Renal cortex interstitium (tissue), 15 donors: ENCODE results near the gene CDA. TPM values are rescaled to one million over a fixed set of nuclear protein-coding genes. Genes with fewer than 3 reads are reported as not detected.

Experiments
- DNase-seq, 11 donors: peaks; one replicate each; pipeline ENCODE4 v3.0.0-alpha.2; 2013; ENCODE audit warnings: low read depth in 9 of 11, low spot score in 4 of 11; ENCODE audit errors: extremely low read depth in 1 of 11
- long read RNA-seq, 16 experiments: transcript quantifications; one replicate each; lab custom pipeline, GENCODE V29; 2026
- polyA plus RNA-seq, 3 donors: library from polyadenylated mRNA; unstranded; fragments of 120-200 nt; gene quantifications; one replicate each; pipeline ENCODE4 v1.2.1, GENCODE V29; 2013; ENCODE audit not compliant: insufficient read length in 3 of 3

The CDA gene
- polyA plus RNA-seq = 1 to 10 TPM; 4.5 to 6.1 (median 5.7) TPM
- long read RNA-seq, donor 1, transcript CDA-201 (4 exons, 963 nt) = major isoform, 5 of 6 reads
- long read RNA-seq, donor 1, partial matches to known transcripts = 0 of 6 reads
- long read RNA-seq, donor 1, other reads (novel, unspliced or antisense) = 0 of 6 reads
- long read RNA-seq, donor 2, partial matches to known transcripts = 0 of 4 reads
- long read RNA-seq, donor 2, other reads (novel, unspliced or antisense) = 0 of 4 reads
- long read RNA-seq, donor 3, transcript CDA-201 (4 exons, 963 nt) = major isoform, 7 of 9 reads
- long read RNA-seq, donor 3, partial matches to known transcripts = 0 of 9 reads
- long read RNA-seq, donor 3, other reads (novel, unspliced or antisense) = 0 of 9 reads
- long read RNA-seq, donor 4, partial matches to known transcripts = 0 of 3 reads
- long read RNA-seq, donor 4, other reads (novel, unspliced or antisense) = 0 of 3 reads
- long read RNA-seq, donor 5 = 0 reads
- long read RNA-seq, donor 6, partial matches to known transcripts = 0 of 3 reads
- long read RNA-seq, donor 6, other reads (novel, unspliced or antisense) = 0 of 3 reads
- long read RNA-seq, donor 7, transcript CDA-201 (4 exons, 963 nt) = major isoform, 7 of 8 reads
- long read RNA-seq, donor 7, partial matches to known transcripts = 0 of 8 reads
- long read RNA-seq, donor 7, other reads (novel, unspliced or antisense) = 0 of 8 reads
- long read RNA-seq, donor 8, transcript CDA-201 (4 exons, 963 nt) = major isoform, 5 of 325 reads
- long read RNA-seq, donor 8, partial matches to known transcripts = 313 of 325 reads
- long read RNA-seq, donor 8, other reads (novel, unspliced or antisense) = 7 of 325 reads
- long read RNA-seq, donor 9, partial matches to known transcripts = 0 of 5 reads
- long read RNA-seq, donor 9, other reads (novel, unspliced or antisense) = 0 of 5 reads
- long read RNA-seq, donor 10, transcript CDA-201 (4 exons, 963 nt) = major isoform, 7 of 7 reads
- long read RNA-seq, donor 10, partial matches to known transcripts = 0 of 7 reads
- long read RNA-seq, donor 10, other reads (novel, unspliced or antisense) = 0 of 7 reads
- long read RNA-seq, donor 11, partial matches to known transcripts = 0 of 1 reads
- long read RNA-seq, donor 11, other reads (novel, unspliced or antisense) = 0 of 1 reads
- long read RNA-seq, donor 12 = 0 reads
- long read RNA-seq, donor 13, transcript CDA-201 (4 exons, 963 nt) = major isoform, 6 of 7 reads
- long read RNA-seq, donor 13, partial matches to known transcripts = 0 of 7 reads
- long read RNA-seq, donor 13, other reads (novel, unspliced or antisense) = 0 of 7 reads
- long read RNA-seq, donor 14, partial matches to known transcripts = 0 of 1 reads
- long read RNA-seq, donor 14, other reads (novel, unspliced or antisense) = 0 of 1 reads
- long read RNA-seq, donor 15 = 0 reads
- long read RNA-seq, donor 16, transcript CDA-201 (4 exons, 963 nt) = major isoform, 9 of 547 reads
- long read RNA-seq, donor 16, partial matches to known transcripts = 506 of 547 reads
- long read RNA-seq, donor 16, other reads (novel, unspliced or antisense) = 30 of 547 reads

DNA sequence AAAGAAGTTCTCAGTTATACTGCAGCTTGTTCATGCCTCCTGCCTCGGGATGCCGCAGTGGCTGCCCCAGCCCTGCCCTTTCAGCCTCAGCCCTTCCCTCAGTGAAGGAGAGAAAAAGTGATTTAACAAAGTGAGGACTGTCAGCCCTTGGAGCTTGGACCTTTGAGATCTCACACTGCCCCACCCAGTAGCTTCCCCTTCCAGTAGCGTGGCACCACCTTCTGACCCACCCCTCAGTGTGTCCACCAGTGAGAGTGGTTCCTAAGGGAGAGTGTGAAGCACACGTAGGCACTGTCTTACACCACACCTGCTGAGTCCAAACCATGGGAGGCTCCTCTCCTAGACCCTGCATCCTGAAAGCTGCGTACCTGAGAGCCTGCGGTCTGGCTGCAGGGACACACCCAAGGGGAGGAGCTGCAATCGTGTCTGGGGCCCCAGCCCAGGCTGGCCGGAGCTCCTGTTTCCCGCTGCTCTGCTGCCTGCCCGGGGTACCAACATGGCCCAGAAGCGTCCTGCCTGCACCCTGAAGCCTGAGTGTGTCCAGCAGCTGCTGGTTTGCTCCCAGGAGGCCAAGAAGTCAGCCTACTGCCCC lies at the start of gene CDA:
Gene CDA (plus strand): TSS at position 464 of the 592 bp plus-strand sequence. CDS start 33 bp downstream, at position 497.
- DNase-seq = peak in 1 of 11 donors; percentile 23

DNA sequence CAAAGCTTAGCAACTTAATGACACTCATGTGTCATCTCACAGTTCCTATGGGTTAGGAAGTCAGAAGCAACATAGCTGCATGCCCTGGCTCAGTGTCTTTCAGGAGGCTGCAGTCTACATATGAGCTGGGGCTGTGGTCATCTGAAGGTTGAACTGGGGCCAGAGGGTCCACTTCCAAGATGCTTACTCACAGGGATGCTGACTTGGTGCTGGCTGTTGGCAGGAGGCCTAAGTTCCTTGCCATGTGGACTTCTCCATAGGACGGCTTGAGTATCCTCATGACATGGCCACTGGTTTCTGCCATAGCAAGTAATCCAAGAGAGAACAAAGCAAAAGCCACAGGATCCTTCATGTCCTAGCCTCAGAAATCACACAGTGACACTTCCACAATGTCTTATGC lies 48.6 kb upstream of the CDA start:
- no peak for DNase-seq

DNA sequence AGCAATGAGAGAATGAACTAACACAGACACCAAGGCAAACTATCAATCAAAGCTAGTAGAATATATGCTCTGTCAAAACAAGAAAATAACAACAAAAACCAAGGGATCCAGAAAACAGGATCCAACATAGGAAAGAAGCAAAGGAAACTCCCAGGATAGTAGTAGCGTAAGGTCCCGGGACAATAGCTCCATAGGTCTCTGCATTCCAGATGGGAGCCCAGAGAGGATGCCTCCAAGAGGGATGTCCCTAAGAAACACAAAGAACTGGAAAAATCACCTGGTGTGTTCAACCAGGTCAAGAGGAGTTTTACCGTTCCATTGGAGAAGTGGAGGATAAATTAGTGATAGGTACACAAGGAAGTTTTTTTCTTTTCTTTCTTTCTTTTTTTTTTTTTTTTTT lies 42.3 kb upstream of the CDA start:
- DNase-seq = no peak

DNA sequence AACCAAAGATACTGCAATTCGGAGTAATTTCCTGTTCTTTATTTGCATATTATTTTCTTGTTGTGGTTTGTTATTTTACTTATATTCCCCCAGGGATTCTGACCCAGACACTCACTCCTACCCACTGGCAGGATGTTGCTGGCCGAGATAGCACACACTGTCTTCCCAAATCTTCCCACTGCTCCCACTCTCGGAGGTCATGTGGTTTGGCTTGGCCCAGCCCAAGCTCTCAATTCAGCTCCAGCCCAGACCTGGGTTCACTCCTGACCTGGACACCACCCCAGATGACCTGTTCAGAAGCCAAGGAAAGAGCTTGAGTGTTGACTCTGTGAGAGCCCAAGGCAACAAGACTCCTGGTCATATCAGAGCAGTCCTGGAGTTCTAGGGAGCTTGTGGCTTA lies 37.7 kb upstream of the CDA start:
- no peak for DNase-seq

DNA sequence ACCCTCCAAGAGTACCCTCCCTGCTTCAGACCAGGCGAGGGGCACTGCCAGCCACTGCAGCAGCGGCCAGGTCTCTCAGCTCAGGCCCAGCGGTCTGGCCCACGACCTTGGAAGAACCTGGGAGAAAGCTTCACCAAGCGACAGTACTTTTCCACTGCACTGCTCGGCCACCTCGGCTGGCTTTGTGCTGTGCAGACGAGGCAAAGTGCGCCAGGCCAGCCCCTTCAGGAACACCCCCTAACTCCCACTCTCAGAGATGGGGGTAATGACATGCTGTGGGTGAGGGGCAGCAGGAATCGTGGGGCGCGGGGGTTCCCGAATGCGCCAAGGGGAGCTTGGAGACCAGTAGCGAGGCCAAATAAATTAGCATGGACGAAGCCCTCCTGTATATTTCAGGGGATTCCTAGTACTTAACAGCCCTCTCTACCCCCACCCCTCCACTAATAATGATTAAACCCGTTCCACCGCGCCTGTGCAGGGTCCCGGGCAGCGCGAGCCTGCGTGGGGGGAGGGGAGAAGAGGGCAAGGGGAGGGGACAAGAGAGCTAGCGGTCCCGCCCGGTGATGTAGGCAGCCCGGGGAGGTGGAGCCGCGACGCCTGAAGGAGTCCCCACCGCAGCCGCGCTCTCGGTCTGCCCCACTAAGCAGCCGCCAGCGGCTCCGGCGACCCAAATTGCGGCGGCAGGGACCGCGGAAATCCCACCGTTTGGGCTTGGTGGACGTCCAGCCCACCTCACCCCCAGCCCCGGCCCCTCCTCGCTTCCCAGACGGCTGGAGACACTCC lies 36.8 kb upstream of the CDA start, which contains the start of gene FAM43B:
Gene FAM43B (plus strand): TSS at position 629 of the 783 bp plus-strand sequence. CDS start 401 bp downstream, outside the sequence.
- peak in 10 of 11 donors; percentile 66 to 88 (median 82) for DNase-seq

DNA sequence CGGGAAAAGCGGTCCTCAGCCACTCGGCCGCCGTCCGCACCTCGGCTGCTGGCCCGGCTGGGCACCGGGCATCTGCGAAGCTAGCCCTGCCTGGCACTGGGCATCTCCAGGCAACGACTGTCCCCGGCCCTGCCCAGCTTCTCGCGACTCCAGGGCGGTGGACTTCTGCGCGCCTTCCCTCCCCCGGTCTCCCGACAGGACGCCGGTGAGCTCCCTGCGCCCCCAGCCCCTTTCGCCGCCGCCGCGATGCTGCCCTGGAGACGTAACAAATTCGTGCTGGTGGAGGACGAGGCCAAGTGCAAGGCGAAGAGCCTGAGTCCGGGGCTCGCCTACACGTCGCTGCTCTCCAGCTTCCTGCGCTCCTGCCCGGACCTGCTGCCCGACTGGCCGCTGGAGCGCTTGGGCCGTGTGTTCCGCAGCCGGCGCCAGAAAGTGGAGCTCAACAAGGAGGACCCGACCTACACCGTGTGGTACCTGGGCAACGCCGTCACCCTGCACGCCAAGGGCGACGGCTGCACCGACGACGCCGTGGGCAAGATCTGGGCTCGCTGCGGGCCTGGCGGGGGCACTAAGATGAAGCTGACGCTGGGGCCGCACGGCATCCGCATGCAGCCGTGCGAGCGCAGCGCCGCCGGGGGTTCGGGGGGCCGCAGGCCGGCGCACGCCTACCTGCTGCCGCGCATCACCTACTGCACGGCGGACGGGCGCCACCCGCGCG lies 36.0 kb upstream of the CDA start:
- no peak for DNase-seq

DNA sequence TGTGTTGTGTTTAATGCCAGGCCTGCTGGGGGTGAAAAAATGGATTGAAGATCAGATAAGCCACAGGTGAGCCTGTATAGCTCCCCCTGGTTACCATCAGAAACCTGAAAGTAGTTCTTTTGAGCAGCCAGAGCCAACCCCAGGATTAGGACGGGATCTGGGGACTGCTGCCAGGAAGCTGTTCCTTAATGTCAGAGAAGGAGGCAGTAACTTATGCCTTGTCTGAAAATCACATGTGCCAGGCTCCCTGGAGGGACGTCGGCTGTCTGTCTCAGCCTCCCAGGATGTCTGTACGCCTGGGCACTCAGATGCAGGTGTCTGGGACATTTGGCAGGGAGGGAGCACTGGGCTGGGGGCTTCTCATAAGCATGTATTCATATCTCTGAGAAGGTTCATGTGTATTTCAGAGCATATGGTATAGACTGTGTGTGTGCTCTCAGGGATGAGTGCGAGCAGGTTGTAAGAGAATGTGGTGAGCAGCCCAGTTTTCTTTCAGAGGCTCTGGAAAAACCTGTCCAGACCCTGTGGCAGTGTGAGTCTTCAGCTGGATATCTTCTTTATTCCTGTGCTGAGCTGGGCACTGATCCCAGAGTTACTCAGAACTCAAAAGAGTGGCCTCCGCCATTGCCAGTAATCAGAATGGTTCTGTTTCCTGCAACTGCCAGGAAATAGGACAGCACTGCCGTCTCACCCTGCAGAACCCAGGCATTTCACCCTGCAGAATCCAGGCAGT lies 33.7 kb upstream of the CDA start:
- DNase-seq = no peak

DNA sequence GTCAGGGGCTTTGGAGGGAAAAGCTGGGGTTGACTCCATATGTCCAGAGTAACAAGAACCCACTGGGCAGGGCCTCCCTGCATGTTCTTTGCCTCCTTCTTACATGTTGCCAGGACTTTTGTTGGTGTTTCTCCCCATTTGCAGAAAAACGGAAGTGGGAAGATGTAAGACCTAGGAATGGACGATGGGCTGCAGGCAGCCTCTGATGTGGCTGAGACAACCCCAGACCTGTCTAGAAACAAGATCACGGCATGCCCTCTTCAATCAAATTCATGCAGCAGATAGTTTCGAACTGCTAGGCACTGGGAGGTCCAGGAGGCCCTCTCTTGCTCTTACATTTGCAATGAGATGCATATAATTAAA lies 33.2 kb upstream of the CDA start:
- DNase-seq = no peak

DNA sequence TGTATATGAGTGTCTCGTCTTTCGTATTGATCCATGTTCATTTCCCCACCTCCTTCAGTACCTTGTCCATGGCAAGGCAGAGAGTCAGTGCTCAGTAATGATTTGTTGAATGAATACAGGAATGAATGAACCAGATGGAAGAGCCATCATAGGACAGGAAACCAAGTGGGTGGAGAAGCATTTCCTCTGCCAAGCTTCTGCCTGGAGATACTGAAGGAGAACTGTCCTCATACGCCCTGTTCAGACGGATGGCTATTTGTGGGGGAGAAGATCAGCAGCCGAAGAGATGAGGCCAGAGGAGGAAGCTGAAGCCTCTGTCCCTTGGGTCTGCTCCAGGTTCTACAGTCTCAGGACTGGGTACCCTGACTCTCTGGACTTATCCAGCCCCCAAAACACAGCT lies 30.7 kb upstream of the CDA start:
- DNase-seq = no peak

DNA sequence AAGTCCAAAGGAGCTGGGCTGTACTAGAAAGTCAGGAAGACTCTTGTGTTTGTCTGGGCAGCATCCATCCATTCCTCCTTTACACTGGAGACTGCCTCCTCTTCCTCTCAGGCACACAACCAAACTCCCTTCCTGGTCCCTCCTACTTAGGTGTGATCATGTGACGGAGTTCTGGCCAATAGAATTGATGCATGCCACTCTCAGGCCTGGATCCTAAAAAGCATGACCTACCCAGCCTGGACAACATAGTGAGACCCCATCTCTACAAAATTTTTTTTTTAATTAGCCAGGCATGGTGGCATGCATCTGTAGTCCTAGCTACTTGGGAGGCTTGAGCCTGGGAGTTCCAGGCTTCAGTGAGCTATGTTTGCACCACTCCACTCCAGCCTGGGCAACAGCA lies 27.9 kb upstream of the CDA start:
- no peak for DNase-seq

DNA sequence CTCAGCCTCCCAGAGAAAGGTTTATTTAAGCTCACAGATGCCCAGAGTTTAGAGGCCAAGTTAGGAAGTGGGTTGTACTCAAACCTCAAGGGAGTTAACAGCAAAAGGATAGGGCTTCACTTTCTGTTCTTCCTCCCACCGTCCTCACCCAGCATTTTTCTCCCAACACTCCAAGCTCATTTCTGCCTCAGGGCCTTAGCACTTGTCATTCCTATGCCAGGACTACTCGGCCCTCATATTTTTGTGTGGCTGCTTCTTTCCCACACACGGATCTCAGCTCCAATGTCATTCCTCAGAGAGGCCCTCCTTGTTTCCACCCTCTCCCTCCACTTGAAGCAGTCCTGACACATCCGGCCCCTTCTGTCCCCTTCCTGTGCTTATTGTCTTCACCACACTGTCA lies 23.7 kb upstream of the CDA start:
- DNase-seq = no peak

DNA sequence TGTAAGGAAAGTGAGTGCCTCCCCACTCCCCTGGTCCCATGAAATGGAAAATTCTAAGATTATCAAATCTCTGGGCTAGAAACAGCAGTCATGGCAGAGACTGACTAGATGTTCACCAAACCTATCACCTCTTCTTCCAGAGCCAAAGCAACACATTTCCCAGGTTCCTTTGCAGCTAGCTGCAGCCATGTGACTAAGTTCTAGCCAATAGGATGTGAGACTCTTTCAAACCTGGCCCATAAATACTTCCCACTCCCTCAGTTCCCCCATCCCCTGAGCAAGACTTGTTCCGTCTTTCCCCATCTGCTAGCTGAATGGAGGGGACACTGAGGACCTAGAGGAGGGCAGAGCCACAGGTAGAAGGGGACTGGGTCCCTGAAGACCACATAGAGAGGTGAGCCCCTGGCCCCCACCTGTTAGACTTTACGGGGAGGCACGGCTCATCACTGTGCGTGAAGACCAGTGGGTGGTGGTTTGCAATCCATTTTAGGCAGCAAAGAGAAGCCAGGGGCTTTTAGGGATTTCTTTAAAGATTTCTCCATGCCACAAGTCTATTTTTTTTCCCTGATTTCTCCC lies 19.3 kb upstream of the CDA start:
- DNase-seq = no peak

DNA sequence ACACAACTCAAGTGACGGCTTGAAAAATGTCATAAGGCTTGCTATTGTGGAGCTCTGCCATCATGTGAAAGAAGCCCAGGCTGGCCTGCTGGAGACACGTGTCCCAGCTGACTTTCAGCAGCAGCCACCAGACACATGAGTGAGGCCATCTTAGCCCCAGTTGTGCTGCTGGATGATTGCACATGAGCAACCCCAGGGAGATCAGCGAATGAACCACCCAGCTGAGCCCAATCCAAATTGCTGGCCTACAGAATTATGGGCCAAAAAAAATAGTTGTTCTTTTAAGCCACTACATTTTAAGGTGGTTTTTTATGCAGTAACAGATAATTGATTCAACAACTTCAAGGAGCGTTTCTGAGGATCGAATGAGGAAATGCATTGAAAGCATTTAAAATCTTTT lies 17.5 kb upstream of the CDA start:
- no peak for DNase-seq

DNA sequence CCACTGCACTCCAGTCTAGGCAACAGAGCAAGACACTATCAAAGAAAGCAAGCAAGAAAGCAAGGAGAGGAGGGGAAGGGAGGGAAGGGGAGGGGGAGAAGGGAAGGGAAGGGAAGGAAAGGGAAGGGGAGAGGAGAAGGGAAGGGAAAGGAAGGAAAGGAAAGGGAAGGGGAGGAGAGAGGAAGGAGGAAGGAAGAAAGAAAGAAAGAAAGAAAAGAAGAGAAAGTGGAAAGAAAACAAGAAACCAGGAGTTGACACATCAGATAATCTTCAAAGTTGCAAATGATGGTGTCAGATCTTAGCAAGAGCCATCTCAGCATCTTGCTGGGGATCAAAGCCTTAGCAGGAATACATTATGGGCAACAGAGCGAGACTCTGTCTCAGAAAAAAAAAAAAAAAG lies 14.9 kb upstream of the CDA start:
- no peak for DNase-seq

DNA sequence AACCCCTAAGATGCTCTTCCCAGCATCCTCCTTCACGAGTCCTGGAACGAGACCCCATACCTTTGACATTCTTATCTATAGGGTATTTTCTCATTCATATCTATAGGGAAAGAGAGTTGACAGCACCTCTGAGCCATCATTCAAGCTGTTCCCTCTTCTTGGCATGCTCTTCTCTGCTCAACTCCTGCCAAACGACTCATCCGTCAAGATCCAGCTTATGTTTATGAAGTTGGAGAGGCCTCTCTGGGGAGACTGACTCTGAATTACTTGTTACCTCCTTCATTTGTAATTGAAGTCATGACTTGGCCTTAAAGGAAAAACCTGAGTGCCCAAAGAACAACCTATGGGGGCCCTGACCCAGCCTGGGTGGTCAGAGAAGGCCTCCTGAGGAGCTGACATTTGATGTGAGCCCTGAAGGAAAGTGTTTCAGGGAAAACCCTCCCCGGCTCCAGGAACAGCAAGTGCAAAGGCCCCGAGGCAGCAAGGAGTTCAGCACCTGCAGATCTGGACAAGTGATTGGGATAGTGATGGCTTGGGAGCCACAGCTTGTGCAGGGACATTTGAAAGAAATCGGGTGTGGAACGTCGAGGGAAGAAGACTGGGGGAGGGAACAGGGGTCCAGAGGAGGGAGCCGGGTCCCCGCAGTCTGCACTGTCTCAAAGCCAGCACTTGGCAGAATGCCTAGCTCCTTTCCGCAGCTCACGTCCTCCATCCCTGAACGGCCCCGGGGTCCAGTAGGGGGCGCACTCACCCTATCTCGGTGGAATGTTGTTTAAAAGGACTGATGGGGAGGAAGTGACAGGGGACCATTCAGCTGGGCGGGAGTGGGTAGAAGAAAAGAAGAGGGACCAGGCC lies 14.0 kb upstream of the CDA start:
- peak in 10 of 11 donors; percentile 63 to 85 (median 74) for DNase-seq
